ENCODE data around the gene CA6. TPM values are rescaled to one million over a fixed set of nuclear protein-coding genes. Genes with fewer than 3 reads are reported as not detected.
A peak's percentile ranks its signal among the peaks of the same experiment; 100 is the strongest.

The CA6 gene
- total and polyA plus RNA-seq, 2 of the 8 experiments (the other 6 are each of a cell fraction or from before 2014, with no cell fraction given) = not detected

DNA sequence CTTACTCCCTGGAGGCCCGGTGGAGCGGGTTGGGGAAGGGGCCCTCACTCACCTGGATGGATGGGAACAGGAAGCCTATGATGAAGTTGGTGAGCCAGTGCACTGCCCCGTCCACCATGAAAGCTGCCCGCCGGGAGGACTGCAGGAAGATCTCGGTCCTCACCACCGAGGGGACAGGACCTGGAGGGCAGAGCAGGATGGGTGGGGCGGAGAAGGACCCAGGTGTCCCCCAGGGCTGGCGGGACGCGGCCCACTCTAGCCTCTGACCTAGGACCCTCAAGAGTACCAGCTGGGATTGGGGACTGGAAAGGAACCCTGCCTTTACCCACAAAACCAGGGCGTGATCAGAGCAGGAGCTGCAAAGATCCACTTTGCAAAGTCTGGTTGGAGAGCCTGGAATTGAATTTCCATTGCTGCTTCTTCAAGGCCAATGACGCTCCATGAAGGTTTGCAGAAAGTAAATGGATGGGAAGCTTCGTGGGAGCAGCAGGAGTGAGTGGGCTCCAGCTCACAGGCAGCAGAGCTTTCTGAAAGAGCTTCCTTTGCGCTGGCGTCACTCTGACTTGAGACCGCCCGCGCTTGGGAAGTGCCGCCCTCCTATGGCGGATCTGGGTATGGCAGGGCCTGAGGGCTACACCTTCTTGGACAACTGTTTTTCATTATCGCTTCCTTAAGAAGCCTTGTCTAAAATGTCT is 59.2 kb downstream of the CA6 start:
- no peak overlapping the region for H3K4me2 ChIP-seq (ENCODE audit: insufficient read depth in 1 of 2, low read depth in 2 of 2, low read length in 2 of 2)
- no peak overlapping the region for H3K56ac ChIP-seq (replicated peaks; ENCODE audit: insufficient read length, low read depth, low read length)
- TF ChIP-seq CEBPB (IDR thresholded peaks at IDR 0.05; ENCODE audit: low read depth, low read length) (no peak), KDM1A (IDR thresholded peaks at IDR 0.05; ENCODE audit: borderline replicate concordance, low read length) (no peak), EZH2 (IDR thresholded peaks at IDR 0.05; ENCODE audit: low read depth, low read length, severe bottlenecking) (no peak), BACH1 (IDR thresholded peaks at IDR 0.05; ENCODE audit: low read length) (no peak), PHF8 (conservative IDR thresholded peaks at IDR 0.05; ENCODE audit: low read depth, low read length) (no peak), RFX5 (IDR thresholded peaks at IDR 0.05; ENCODE audit: borderline replicate concordance, low read depth, low read length) (no peak), EGR1 (IDR thresholded peaks at IDR 0.05; ENCODE audit: borderline replicate concordance, low read depth, low read length) (no peak), FOSL1 (IDR thresholded peaks at IDR 0.05; ENCODE audit: insufficient read depth, low read depth, low read length) (no peak), TBP (IDR thresholded peaks at IDR 0.05; ENCODE audit: low read depth, low read length) (no peak), CTBP2 (IDR thresholded peaks at IDR 0.05; ENCODE audit: borderline replicate concordance, insufficient read depth, insufficient read length, low read length) (no peak)
- TF ChIP-seq, protein P1, sequence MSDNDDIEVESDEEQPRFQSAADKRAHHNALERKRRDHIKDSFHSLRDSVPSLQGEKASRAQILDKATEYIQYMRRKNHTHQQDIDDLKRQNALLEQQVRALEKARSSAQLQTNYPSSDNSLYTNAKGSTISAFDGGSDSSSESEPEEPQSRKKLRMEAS (IDR thresholded peaks at IDR 0.05) = no peak
- TF ChIP-seq, protein P2, sequence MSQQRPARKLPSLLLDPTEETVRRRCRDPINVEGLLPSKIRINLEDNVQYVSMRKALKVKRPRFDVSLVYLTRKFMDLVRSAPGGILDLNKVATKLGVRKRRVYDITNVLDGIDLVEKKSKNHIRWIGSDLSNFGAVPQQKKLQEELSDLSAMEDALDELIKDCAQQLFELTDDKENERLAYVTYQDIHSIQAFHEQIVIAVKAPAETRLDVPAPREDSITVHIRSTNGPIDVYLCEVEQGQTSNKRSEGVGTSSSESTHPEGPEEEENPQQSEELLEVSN (IDR thresholded peaks at IDR 0.05) = no peak

More for the DNA sequence above, 59.2 kb downstream of the CA6 start:
- Histone ChIP-seq H2BK12ac (ENCODE audit: low read depth, low read length) (no peak overlapping the region), H4K8ac (ENCODE audit: extremely low read depth, insufficient read depth, low read length) (peak overlapping the region; percentile 26; the same call in 1 of the 2 replicates), H3K4ac (replicated peaks; ENCODE audit: insufficient read length, low read depth, low read length) (no peak overlapping the region), H3K9me3 (ENCODE audit: insufficient read depth in 2 of 2, low read depth in 1 of 2, low read length in 1 of 2) (no peaks in the 10 kb centered on the region), H4K91ac (replicated peaks; ENCODE audit: insufficient read length, low read length) (no peak overlapping the region), H4K20me1 (replicated peaks in 1 of 2; ENCODE audit: control insufficient read depth in 1 of 2, insufficient read depth in 2 of 2, low read length in 2 of 2) (no peaks in the 10 kb centered on the region), H2BK15ac (ENCODE audit: low read length) (no peak overlapping the region), H4K5ac (ENCODE audit: insufficient read length, low read depth, low read length) (no peak overlapping the region), H3K27ac (ENCODE audit: low read depth, low read length) (no peak overlapping the region), H3K23me2 (ENCODE audit: low read depth, low read length) (no peaks in the 10 kb centered on the region), H3K79me2 (ENCODE audit: control insufficient read depth in 1 of 2, insufficient read depth in 2 of 2, low read length in 2 of 2) (no peaks in the 10 kb centered on the region), H3K18ac (ENCODE audit: extremely low read depth, low read length) (no peak overlapping the region), H3K4me1 (replicated peaks in 1 of 4; ENCODE audit: control insufficient read depth in 3 of 4, insufficient read depth in 4 of 4, low read length in 3 of 4) (peaks cover 0 to 2% (median 0%) of the 10 kb centered on the region in 4 experiments; a peak in 1 of 7 replicates), H3K27me3 (replicated peaks in 1 of 4; ENCODE audit: control insufficient read depth in 3 of 4, extremely low read depth in 1 of 4, insufficient read depth in 3 of 4, low read length in 3 of 4) (no peaks in the 10 kb centered on the region), H2BK20ac (ENCODE audit: low read length) (no peak overlapping the region), H3K23ac (ENCODE audit: insufficient read length) (no peak overlapping the region), H2BK5ac (ENCODE audit: low read depth, low read length) (no peak overlapping the region), H3K14ac (ENCODE audit: insufficient read length) (no peak overlapping the region), H2AFZ (ENCODE audit: low read length) (peak overlapping the region; percentile 83; the same call in 1 of the 2 replicates), H3K36me3 (ENCODE audit: control insufficient read depth in 2 of 4, insufficient read depth in 4 of 4, low read length in 3 of 4) (no peaks in the 10 kb centered on the region), H2AK5ac (ENCODE audit: low read depth, low read length) (no peak overlapping the region), H3K9ac (replicated peaks in 1 of 4; ENCODE audit: extremely low read depth in 1 of 4, low read depth in 3 of 4, low read length in 3 of 4) (no peak overlapping the region), H3K79me1 (ENCODE audit: low read depth, low read length) (no peaks in the 10 kb centered on the region), H3K4me3 (ENCODE audit: extremely low read depth in 1 of 4, insufficient read depth in 2 of 4, low read depth in 3 of 4, low read length in 4 of 4) (no peak overlapping the region), H2BK120ac (replicated peaks; ENCODE audit: low read depth, low read length) (no peak overlapping the region)
- FAIRE-seq (no peak), DNase-seq (ENCODE audit: low read depth in 1 of 2, low spot score in 2 of 2) (peak; percentile 53 to 97)
- WGBS, 2 experiments (ENCODE audit: extremely low coverage in 1 of 2, insufficient coverage in 1 of 2, insufficient read length in 1 of 2, insufficient replicate concordance in 2 of 2, low coverage in 1 of 2, low lambda C conversion rate in 2 of 2, missing lambda C conversion rate in 1 of 2) = 45% methylated on average over 22 of the region's 22 CpGs; no CpG with 5 or more reads in 1 of the 2 experiments
- POLR2A ChIA-PET (ENCODE audit: partially characterized antibody) = interaction anchor here (0.9 to 2.5 kb wide), 7 partner anchors 19 to 149 kb away, joined by 3 to 11 read pairs (median 3); no protein-coding TSS in a partner anchor
- CTCF ChIA-PET (ENCODE audit: partially characterized antibody) = interaction anchor here (0.5 to 10.9 kb wide), 75 partner anchors 10 to 577 kb away, joined by 3 to 156 read pairs (median 4); partner anchors contain the start of gene SLC2A7
